Choroid plexus epithelial cell (primary cell): ENCODE data around the gene MYO15A.

ENCODE experiments used
- DNase-seq: peaks from one replicate; pipeline ENCODE4 v3.0.0-alpha.2; 2010; ENCODE audit warnings: low read depth
- H3K4me3 ChIP-seq: 2 replicates; pipeline ENCODE4 v1.5.1; 2011; ENCODE audit warnings: low read depth, mild to moderate bottlenecking, control low read depth, low read length, moderate library complexity
- TF ChIP-seq, protein P1 (sequence below): conservative IDR thresholded peaks from 2 replicates; pipeline ENCODE4 v1.5.1; 2011; ENCODE audit warnings: low read depth, mild to moderate bottlenecking, control low read depth, inconsistent platforms, low read length, moderate library complexity

Gene MYO15A

DNA sequence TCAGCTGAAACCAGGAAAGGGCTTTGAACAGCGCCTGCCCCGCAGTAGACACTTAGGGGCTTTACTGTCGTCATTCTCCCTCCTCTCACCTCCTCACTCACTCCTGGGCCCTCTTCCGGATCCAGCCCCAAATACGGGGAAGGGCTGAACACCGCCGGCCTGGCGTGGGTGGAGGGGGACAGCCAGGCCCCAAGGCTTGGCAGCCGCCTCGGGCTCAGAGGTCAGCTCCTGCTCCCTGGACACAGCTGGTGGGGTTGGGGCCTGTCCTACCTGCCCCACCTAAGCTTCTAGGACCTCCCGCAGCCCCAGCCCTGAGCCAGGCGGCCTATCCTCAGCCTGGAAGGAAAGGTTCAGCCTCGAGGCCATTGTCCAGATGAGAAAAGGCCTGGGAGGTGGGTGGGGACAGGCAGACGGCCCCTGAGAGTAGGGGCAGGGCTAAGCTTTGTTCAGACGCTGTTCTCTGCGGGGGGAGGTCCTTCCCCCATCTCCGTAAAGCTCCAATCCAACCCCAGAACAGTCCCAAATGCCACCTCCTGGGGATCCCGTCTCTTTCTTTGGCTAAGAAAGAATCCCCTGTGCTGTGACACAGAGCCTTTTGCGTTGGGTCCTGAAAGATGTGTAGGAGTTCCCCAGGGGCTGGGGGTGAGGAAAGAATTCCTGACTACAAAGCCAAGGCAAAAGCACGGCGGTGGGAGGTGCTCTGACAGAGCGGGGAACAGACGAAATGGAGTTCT, 116.0 kb downstream of the MYO15A start:
- peak overlapping the region; percentile 57 for H3K4me3 ChIP-seq
- TF ChIP-seq, protein P1, sequence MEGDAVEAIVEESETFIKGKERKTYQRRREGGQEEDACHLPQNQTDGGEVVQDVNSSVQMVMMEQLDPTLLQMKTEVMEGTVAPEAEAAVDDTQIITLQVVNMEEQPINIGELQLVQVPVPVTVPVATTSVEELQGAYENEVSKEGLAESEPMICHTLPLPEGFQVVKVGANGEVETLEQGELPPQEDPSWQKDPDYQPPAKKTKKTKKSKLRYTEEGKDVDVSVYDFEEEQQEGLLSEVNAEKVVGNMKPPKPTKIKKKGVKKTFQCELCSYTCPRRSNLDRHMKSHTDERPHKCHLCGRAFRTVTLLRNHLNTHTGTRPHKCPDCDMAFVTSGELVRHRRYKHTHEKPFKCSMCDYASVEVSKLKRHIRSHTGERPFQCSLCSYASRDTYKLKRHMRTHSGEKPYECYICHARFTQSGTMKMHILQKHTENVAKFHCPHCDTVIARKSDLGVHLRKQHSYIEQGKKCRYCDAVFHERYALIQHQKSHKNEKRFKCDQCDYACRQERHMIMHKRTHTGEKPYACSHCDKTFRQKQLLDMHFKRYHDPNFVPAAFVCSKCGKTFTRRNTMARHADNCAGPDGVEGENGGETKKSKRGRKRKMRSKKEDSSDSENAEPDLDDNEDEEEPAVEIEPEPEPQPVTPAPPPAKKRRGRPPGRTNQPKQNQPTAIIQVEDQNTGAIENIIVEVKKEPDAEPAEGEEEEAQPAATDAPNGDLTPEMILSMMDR, result no peak
- peak; percentile 60 for DNase-seq

DNA sequence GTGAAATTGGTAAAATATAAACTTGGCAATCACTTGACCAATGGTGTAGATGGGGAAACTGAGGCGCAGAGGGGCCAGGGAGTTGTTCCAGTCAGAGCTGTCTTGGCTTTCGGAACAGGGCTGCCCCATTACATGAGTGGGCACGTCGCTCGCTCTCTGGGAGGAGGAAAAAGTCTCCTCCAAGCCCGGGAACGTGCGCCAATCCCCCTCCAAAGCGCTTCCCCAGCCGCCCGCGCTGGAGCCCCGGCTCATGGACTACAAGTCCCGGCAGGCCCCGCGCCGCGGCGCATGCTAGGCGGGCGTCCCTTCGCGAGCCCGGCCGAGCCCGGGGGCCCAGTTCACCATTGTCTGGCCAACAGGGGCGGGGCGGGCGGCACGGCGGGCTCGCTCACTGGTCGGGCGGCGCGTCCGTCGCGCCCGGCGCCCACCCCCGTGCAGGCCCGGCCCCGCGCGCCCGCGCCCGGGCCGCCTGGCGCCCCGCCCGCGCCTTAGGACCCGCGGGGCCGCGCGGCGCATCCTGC, 116.6 kb downstream of the MYO15A start, which contains the start of gene LLGL1:
Gene LLGL1 (plus strand): TSS at position 515 of the 521 bp plus-strand sequence. CDS start 48 bp downstream, outside the sequence.
- TF ChIP-seq, protein P1, result no peak
- peak within 1 kb of the TSS; percentile 79 for H3K4me3 ChIP-seq
- DNase-seq, result peak; percentile 97

DNA sequence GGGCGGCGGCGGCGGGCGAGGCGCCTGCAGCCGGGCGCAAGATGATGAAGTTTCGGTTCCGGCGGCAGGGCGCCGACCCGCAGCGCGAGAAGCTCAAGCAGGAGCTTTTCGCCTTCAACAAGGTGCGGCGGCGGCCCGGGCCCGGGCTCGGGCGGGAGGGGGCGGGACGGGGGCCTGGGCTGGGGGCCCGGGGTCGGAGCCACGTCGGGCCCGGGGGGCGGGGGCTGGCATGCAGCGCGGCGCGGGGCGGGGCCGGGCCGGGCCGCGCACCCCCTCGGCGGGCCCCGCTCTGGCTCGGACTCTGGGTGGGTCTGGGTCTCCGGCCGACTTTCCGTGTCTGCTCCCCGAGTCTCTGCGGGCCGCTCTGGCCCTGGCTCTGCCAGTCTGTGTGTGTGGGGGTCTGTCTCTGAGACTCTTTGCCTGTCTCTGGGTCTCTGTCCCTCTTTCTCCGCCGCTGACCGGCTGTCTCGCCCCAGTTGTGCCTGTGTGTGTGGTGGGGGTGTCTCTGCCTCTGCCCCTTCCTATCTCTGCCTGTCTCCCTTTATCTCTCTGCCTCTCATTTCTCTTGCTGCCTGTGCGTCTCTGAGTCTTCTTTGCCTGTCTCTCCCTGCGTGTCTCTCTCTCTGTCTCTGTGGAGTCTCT, 117.2 kb downstream of the MYO15A start:
- H3K4me3 ChIP-seq, result peak overlapping the region; percentile 79
- TF ChIP-seq, protein P1, result no peak
- peak; percentile 17 for DNase-seq

DNA sequence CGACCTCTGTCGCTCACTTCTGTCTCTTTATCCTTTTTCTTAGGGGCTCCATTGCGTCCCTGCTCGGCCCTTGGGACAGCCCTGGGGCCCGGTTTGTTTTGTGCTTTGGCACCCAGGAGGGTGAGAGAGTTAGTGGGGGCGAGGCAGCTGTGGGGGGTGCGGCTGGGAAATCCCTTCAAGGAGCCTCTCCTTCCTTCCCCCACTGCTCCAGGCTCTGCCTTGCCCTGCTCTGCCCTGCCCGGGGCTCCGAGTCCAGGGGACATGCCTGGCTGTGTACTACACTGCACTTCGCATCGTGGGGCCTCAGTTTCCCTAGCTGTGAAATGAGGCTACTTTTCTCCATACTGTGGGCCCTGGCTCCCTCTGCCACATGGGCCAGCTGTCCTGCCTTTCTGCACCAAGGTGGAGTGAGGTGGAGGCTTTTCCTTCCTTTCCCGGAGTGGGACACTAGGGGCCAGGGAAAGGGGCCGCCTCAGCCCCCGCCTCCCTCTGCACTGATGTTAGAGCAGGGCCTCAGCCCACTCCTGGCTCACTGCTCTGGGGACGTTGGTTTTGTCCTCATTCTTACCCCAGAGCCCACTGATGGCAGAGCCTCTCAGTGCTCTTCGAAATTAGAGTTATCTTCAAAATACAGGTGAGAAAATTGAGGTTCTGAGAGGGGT, 117.9 kb downstream of the MYO15A start:
- TF ChIP-seq, protein P1, result no peak
- no peak for DNase-seq
- H3K4me3 ChIP-seq, result peak overlapping the region; percentile 79

DNA sequence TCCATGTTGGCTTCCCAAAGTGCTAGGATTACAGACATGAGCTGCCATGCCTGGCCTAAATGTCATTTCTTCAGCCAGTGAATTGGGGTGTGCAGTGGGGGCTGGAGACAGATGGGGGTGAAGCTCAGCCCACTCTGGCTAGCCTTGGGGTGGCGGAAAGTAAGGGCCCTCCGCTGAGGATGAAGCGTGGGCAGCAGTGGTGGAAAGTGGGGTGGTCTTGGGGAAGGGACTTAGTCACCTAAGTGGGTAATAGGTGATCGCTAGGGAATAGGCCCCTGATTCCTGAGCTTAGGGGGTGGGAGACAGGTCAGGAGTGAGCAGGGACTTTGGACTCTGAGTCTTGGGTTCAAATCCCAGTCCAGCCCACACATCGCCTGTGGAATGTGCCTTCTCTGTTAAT, 119.1 kb downstream of the MYO15A start:
- H3K4me3 ChIP-seq, result no peak overlapping the region
- TF ChIP-seq, protein P1, result no peak
- DNase-seq, result no peak

DNA sequence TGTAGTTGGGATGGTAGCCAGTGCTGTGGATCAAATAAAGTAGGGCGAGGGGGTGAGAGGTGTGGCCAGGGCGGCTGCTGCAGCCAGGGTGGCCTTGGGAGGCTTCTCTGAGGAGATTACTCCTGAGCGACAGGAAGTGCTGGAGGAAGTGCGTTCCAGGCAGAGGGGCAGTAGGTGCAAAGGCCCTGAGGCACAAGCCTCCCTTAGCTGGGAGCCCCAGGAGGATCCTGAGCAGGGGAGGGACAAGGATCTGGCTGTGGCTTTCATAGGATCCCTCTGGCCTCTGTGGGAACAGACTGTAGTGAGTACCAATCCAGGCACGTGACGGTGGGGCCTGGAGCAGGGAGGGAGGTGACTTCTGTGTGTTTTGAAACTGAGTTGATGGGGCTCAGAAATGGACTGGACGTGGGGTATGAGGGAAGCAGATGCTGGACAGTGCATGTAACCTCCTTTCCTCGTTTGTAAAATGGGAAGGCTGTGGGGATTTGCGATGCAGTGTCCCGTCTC, 119.7 kb downstream of the MYO15A start:
- TF ChIP-seq, protein P1, result no peak
- no peak overlapping the region for H3K4me3 ChIP-seq
- DNase-seq, result no peak
